H9 (cell line): ENCODE data around the gene MGAT4B. TPM values are rescaled to one million over a fixed set of nuclear protein-coding genes. Genes with fewer than 3 reads are reported as not detected.
A peak's percentile ranks its signal among the peaks of the same experiment; 100 is the strongest.

Experiments used
- DNase-seq: peaks from one replicate; pipeline ENCODE4 v3.0.0-alpha.2; 2017
- H2AFZ ChIP-seq: one replicate; pipeline ENCODE4 v1.6.1; 2013; ENCODE audit warnings: mild to moderate bottlenecking, low read length, control low read depth, moderate library complexity
- H2AK5ac ChIP-seq: 2 replicates; pipeline ENCODE4 v1.6.1; 2013; ENCODE audit warnings: low read length, control low read depth, mixed read lengths; ENCODE audit not compliant: insufficient read length
- H2BK120ac ChIP-seq: one replicate; pipeline ENCODE4 v1.6.1; 2013; ENCODE audit warnings: low read depth, mild to moderate bottlenecking, low read length, control low read depth, inconsistent platforms; ENCODE audit not compliant: poor library complexity, severe bottlenecking
- H2BK12ac ChIP-seq: 2 replicates; pipeline ENCODE4 v1.6.1; 2013; ENCODE audit warnings: low read length, control low read depth, mixed read lengths, low read depth; ENCODE audit not compliant: insufficient read length
- H2BK15ac ChIP-seq: 2 replicates; pipeline ENCODE4 v1.6.1; 2013; ENCODE audit warnings: low read depth, low read length, control low read depth
- H2BK20ac ChIP-seq: one replicate; pipeline ENCODE4 v1.6.1; 2013; ENCODE audit warnings: low read depth, mild to moderate bottlenecking, low read length, control low read depth, inconsistent platforms; ENCODE audit not compliant: poor library complexity, severe bottlenecking
- H2BK5ac ChIP-seq: 2 replicates; pipeline ENCODE4 v1.6.1; 2013; ENCODE audit warnings: low read length, control low read depth, mixed read lengths; ENCODE audit not compliant: insufficient read length
- H3K14ac ChIP-seq: 2 replicates; pipeline ENCODE4 v1.6.1; 2013; ENCODE audit warnings: low read length, control low read depth; ENCODE audit not compliant: insufficient read depth
- H3K18ac ChIP-seq: 2 replicates; pipeline ENCODE4 v1.6.1; 2013; ENCODE audit warnings: low read depth, mild to moderate bottlenecking, mixed read lengths, low read length, control low read depth; ENCODE audit not compliant: insufficient read length
- H3K23ac ChIP-seq: 2 replicates; pipeline ENCODE4 v1.6.1; 2013; ENCODE audit warnings: low read length, control low read depth, mixed read lengths, low read depth; ENCODE audit not compliant: insufficient read length
- H3K23me2 ChIP-seq: 2 replicates; pipeline ENCODE4 v1.6.1; 2013; ENCODE audit warnings: low read depth, mild to moderate bottlenecking, mixed read lengths, low read length, control low read depth; ENCODE audit not compliant: insufficient read length, poor library complexity, severe bottlenecking
- H3K27ac ChIP-seq: 2 replicates; pipeline ENCODE4 v1.5.1; 2013; ENCODE audit warnings: low read length, control low read depth, mixed read lengths, low read depth; ENCODE audit not compliant: insufficient read length
- H3K27me3 ChIP-seq: 2 replicates; pipeline ENCODE4 v1.6.1; 2013; ENCODE audit warnings: low read length, control low read depth, inconsistent platforms; ENCODE audit not compliant: insufficient read depth
- H3K4ac ChIP-seq: 2 replicates; pipeline ENCODE4 v1.6.1; 2013; ENCODE audit warnings: low read depth, mild to moderate bottlenecking, control low read depth, inconsistent platforms, low read length, moderate library complexity
- H3K4me1 ChIP-seq: 2 replicates; pipeline ENCODE4 v1.6.1; 2013; ENCODE audit warnings: low read length, control low read depth, inconsistent platforms; ENCODE audit not compliant: insufficient read depth
- H3K4me2 ChIP-seq: 2 replicates; pipeline ENCODE4 v1.6.1; 2013; ENCODE audit warnings: low read length, control low read depth, mixed read lengths; ENCODE audit not compliant: insufficient read length, insufficient read depth
- H3K56ac ChIP-seq: 2 replicates; pipeline ENCODE4 v1.6.1; 2013; ENCODE audit warnings: low read depth, mild to moderate bottlenecking, mixed read lengths, low read length, control low read depth; ENCODE audit not compliant: insufficient read length
- H3K79me1 ChIP-seq: 2 replicates; pipeline ENCODE4 v1.6.1; 2013; ENCODE audit warnings: low read depth, mild to moderate bottlenecking, moderate library complexity, low read length, control low read depth, inconsistent platforms; ENCODE audit not compliant: insufficient read depth, poor library complexity, severe bottlenecking
- H3K79me2 ChIP-seq: 2 replicates; pipeline ENCODE4 v1.6.1; 2013; ENCODE audit warnings: low read length, control low read depth, inconsistent platforms; ENCODE audit not compliant: insufficient read depth
- H3K9ac ChIP-seq: 2 replicates; pipeline ENCODE4 v1.6.1; 2013; ENCODE audit warnings: low read length, control low read depth, mixed read lengths; ENCODE audit not compliant: insufficient read length; ENCODE audit errors: extremely low read depth
- H3K9me3 ChIP-seq: one replicate; pipeline ENCODE4 v1.6.1; 2013; ENCODE audit warnings: low read depth, low read length, inconsistent platforms; ENCODE audit not compliant: control insufficient read depth
- H3T11ph ChIP-seq: one replicate; pipeline ENCODE4 v1.6.1; 2013; ENCODE audit warnings: mild to moderate bottlenecking, low read length, control low read depth, inconsistent platforms
- H4K20me1 ChIP-seq: one replicate; pipeline ENCODE4 v1.6.1; 2013; ENCODE audit not compliant: control insufficient read depth, insufficient read length, insufficient read depth
- H4K5ac ChIP-seq: 2 replicates; pipeline ENCODE4 v1.6.1; 2013; ENCODE audit warnings: low read depth, mild to moderate bottlenecking, mixed read lengths, low read length, control low read depth; ENCODE audit not compliant: insufficient read length
- H4K8ac ChIP-seq: replicated peaks from 2 replicates; pipeline ENCODE4 v1.6.1; 2013; ENCODE audit warnings: low read length, control low read depth, mixed read lengths, low read depth; ENCODE audit not compliant: insufficient read length
- H4K91ac ChIP-seq: 2 replicates; pipeline ENCODE4 v1.6.1; 2013; ENCODE audit warnings: low read depth, mild to moderate bottlenecking, moderate library complexity, mixed read lengths, low read length, control low read depth; ENCODE audit not compliant: insufficient read length
- H3K27ac Mint-ChIP-seq, 3 experiments: 2 replicates in 2 of 3; 3 replicates in 1 of 3; pipeline ENCODE4 v1.8.0; 2020 to 2021; ENCODE audit warnings: mixed read lengths in 3 of 3, mild to moderate bottlenecking in 1 of 3, moderate library complexity in 1 of 3
- H3K27me3 Mint-ChIP-seq: 2 replicates; pipeline ENCODE4 v1.8.0; 2021; ENCODE audit warnings: low read depth, mild to moderate bottlenecking, moderate library complexity, mixed read lengths
- H3K36me3 Mint-ChIP-seq, 3 experiments: 2 replicates in 2 of 3; 3 replicates in 1 of 3; pipeline ENCODE4 v1.8.0; 2020 to 2021; ENCODE audit warnings: low read depth in 3 of 3, mixed read lengths in 3 of 3; ENCODE audit not compliant: insufficient read depth in 1 of 3
- H3K4me1 Mint-ChIP-seq, 2 experiments: 2 replicates each; pipeline ENCODE4 v1.8.0; 2020; ENCODE audit warnings: mixed read lengths in 2 of 2
- H3K4me3 Mint-ChIP-seq, 2 experiments: 2 replicates in 1 of 2; 3 replicates in 1 of 2; pipeline ENCODE4 v1.8.0; 2020 to 2021; ENCODE audit warnings: mild to moderate bottlenecking in 2 of 2, mixed read lengths in 2 of 2, moderate library complexity in 1 of 2
- H3K9me3 Mint-ChIP-seq, 2 experiments: 2 replicates in 1 of 2; 3 replicates in 1 of 2; pipeline ENCODE4 v1.8.0; 2020; ENCODE audit warnings: mild to moderate bottlenecking in 2 of 2, mixed read lengths in 2 of 2, moderate library complexity in 1 of 2
- CTCF ChIP-seq: fragments of 200-600 bp; sonication (generic); conservative IDR thresholded peaks from 3 replicates; pipeline ENCODE4 v1.8.0; 2021; ENCODE audit warnings: antibody characterized with exemption, mild to moderate bottlenecking
- WGBS: extraction: QIAGEN DNeasy Blood & Tissue Kit; methylation state at CpG from one replicate; pipeline ENCODE4 v1.1.7; 2013; ENCODE audit warnings: missing lambda C conversion rate, low lambda C conversion rate, mixed read lengths; ENCODE audit not compliant: insufficient read length; ENCODE audit errors: extremely low coverage; 5-methylcytosine and 5-hydroxymethylcytosine counted together
- total RNA-seq: library from RNA; stranded (reverse); gene quantifications from 2 replicates; pipeline ENCODE4 v1.2.1, GENCODE V29; 2021

Gene MGAT4B
- total RNA-seq, 1 experiment from 2014 or later: 147 TPM

GRCh38 chr5:179803651-179804554, 2.8 kb downstream of the MGAT4B start:
- TF ChIP-seq CTCF: no peak
- WGBS: no CpG with 5 or more reads among the region's 18 CpGs
- H4K91ac ChIP-seq: no peak overlapping the region
- H3K27me3 Mint-ChIP-seq: no peaks in the 10 kb centered on the region
- peaks cover 5% of the 10 kb centered on the region for H3K79me1 ChIP-seq
- H3K14ac ChIP-seq: no peak overlapping the region
- H3K23me2 ChIP-seq: peaks cover 5% of the 10 kb centered on the region
- no peak overlapping the region for H2BK20ac ChIP-seq
- H4K5ac ChIP-seq: no peak overlapping the region
- H3K4me3 Mint-ChIP-seq: peak overlapping the region; percentile 78 to 87; a peak in 4 of 5 replicates
- 0 out of 7 replicates have a peak overlapping the region, but pooled peaks of 1 of the 3 experiments have one; percentile 68 for H3K27ac Mint-ChIP-seq
- H3K9me3 ChIP-seq: no peaks in the 10 kb centered on the region
- no peaks in the 10 kb centered on the region; the same call in 1 of the 2 replicates for H3K79me2 ChIP-seq
- H3K4me1 Mint-ChIP-seq: peaks cover 28 to 39% of the 10 kb centered on the region in 2 experiments
- H3K4me1 ChIP-seq: no peaks in the 10 kb centered on the region
- no peak overlapping the region for H3K23ac ChIP-seq
- no peak overlapping the region for H3K9ac ChIP-seq
- no peak overlapping the region for H3K56ac ChIP-seq
- no peak for DNase-seq
- H2BK5ac ChIP-seq: no peak overlapping the region
- H2BK120ac ChIP-seq: no peak overlapping the region
- H2BK12ac ChIP-seq: no peak overlapping the region
- H2BK15ac ChIP-seq: no peak overlapping the region
- no peaks in the 10 kb centered on the region for H3K9me3 Mint-ChIP-seq
- no peak overlapping the region for H3K27ac ChIP-seq
- peaks cover 14 to 26% (median 21%) of the 10 kb centered on the region in 3 experiments; a peak in 6 of 7 replicates for H3K36me3 Mint-ChIP-seq
- no peaks in the 10 kb centered on the region for H4K20me1 ChIP-seq
- H3K18ac ChIP-seq: no peak overlapping the region
- H4K8ac ChIP-seq: no peak overlapping the region
- no peak overlapping the region for H2AFZ ChIP-seq
- no peak overlapping the region for H3T11ph ChIP-seq
- no peak overlapping the region for H2AK5ac ChIP-seq
- no peaks in the 10 kb centered on the region for H3K27me3 ChIP-seq
- no peak overlapping the region for H3K4me2 ChIP-seq
- H3K4ac ChIP-seq: no peak overlapping the region
